Measurements from ENCODE around the gene TRPM3. TPM values are rescaled to one million over a fixed set of nuclear protein-coding genes. Genes with fewer than 3 reads are reported as not detected.
A peak's percentile ranks its signal among the peaks of the same experiment; 100 is the strongest.

TRPM3 gene
- polyA plus RNA-seq (2011; rRNA removed) (not detected in 2 replicates), polyA plus RNA-seq (2017; fragmentation: RNase III; extraction: RNeasy Plus Mini Kit Qiagen cat#74134 plus additional on column Dnase treatment) (not detected in 3 replicates), polyA minus RNA-seq (2011; rRNA and poly(A)+ RNA removed) (not detected in 2 replicates)
- not detected in 2 replicates for polyA plus RNA-seq (2012; cell fraction: cytosol; rRNA removed)
- not detected in 2 replicates for polyA plus RNA-seq (2012; cell fraction: nucleus; rRNA removed)

DNA sequence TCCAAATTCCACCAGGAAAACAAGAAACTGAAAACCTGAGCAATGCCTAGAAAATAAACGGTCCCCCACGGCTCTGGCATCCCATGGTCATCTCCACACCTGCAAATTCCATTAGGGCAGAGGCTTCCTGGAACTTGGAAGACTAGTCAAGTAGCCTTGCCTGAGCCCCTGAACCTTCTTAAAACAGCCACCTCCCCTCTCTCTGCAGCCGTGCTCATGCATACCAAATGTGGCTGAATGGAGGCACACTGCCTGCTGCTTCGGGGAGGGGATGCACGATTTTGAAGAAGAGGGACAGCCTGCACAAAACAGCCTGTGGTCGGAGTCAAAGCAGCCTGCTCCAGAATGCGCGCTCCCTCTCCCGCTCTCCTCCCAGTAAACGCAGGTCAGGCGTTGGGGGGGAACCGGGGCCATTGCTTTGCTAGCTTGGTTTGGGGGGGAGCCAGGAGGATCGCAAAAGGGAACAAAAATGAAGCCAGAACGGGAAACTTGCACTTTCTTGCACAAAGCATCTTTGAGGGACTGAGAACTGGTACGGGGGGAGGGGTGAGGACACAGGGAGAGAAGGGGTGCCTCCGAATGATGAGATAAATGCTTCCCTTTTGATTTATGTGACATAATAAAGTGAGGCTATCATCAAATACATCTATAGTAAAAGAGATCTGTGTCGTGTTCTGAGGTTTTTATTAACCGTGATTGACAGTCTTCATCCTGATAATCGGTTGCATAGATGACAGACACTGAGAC lies at the start of gene TRPM3:
Gene TRPM3, minus strand, starts transcription at position 347 of the 747 bp plus-strand sequence. Its CDS starts 267 bp downstream, at position 80.
- POLR2A ChIA-PET = no interaction called here
- WGBS (ENCODE audit: missing lambda C conversion rate) = 28% methylated on average over 16 of the region's 19 CpGs
- CTCF ChIA-PET = no interaction called here

DNA sequence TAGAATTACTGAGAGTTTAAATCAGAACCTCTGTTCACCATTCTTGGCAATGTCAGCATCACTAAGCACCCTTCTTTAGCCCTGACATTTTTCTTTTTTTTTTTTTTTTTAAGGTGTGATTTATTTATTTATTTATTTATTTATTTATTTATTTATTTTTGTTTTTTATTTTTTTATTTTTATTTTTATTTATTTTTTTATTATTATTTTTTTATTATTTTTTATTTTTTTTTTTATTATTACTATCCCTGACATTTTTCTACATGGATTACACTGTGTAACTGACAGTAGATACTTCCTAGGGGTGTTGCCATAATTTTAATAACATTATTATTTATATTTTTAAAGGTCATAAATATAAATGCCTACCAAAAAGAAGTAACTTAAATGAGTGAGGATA lies 47.0 kb upstream of the TRPM3 start:
- no peaks in the 10 kb centered on the region for H3K9me3 ChIP-seq
- H3K4me2 ChIP-seq = no peak overlapping the region
- no peak overlapping the region for H3K4me3 ChIP-seq
- TF ChIP-seq HOXB13 (CRISPR knock-in tag; IDR thresholded peaks at IDR 0.05; ENCODE audit: low read depth) = no peak
- no peak for TF ChIP-seq ZFP36 (IDR thresholded peaks at IDR 0.05; ENCODE audit: borderline replicate concordance, partially characterized antibody)
- TF ChIP-seq, protein P1, sequence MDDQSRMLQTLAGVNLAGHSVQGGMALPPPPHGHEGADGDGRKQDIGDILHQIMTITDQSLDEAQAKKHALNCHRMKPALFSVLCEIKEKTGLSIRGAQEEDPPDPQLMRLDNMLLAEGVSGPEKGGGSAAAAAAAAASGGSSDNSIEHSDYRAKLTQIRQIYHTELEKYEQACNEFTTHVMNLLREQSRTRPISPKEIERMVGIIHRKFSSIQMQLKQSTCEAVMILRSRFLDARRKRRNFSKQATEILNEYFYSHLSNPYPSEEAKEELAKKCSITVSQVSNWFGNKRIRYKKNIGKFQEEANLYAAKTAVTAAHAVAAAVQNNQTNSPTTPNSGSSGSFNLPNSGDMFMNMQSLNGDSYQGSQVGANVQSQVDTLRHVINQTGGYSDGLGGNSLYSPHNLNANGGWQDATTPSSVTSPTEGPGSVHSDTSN (IDR thresholded peaks at IDR 0.05) = no peak
- TF ChIP-seq CBX2 (IDR thresholded peaks at IDR 0.05; ENCODE audit: borderline replicate concordance, low read depth) = no peak
- no peak for TF ChIP-seq POLR2AphosphoS2 (conservative IDR thresholded peaks at IDR 0.05; ENCODE audit: low read length)
- TF ChIP-seq EP300 (IDR thresholded peaks at IDR 0.05) = no peak
- TF ChIP-seq, protein P2, sequence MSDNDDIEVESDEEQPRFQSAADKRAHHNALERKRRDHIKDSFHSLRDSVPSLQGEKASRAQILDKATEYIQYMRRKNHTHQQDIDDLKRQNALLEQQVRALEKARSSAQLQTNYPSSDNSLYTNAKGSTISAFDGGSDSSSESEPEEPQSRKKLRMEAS (IDR thresholded peaks at IDR 0.05) = no peak
- no peak for TF ChIP-seq FOSL2 (IDR thresholded peaks at IDR 0.05)
- TF ChIP-seq FOSL2 (CRISPR knock-in tag; IDR thresholded peaks at IDR 0.05) = no peak
- DNase-seq (ENCODE audit: low read depth in 1 of 2, low spot score in 1 of 2) (no peak), ATAC-seq (no peak), FAIRE-seq (no peak)
- no peak overlapping the region for H3K27ac ChIP-seq
- ChIA-PET POLR2A (no interaction called here), CTCF (no interaction called here)
- no peaks in the 10 kb centered on the region for H3K4me1 ChIP-seq

More for the DNA sequence above, at the start of gene TRPM3:
- ATAC-seq = no peak
- Histone ChIP-seq H3K27ac (no peak within 1 kb of the TSS), H3K4me1 (no peaks in the 10 kb centered on the region), H3K9me3 (no peaks in the 10 kb centered on the region), H3K4me2 (no peak within 1 kb of the TSS), H3K4me3 (no peak within 1 kb of the TSS)
- TF ChIP-seq POLR2A (IDR thresholded peaks at IDR 0.05; ENCODE audit: low read length) (no peak), POLR2AphosphoS2 (conservative IDR thresholded peaks at IDR 0.05; ENCODE audit: low read length) (no peak)
- TF ChIP-seq, protein P3, sequence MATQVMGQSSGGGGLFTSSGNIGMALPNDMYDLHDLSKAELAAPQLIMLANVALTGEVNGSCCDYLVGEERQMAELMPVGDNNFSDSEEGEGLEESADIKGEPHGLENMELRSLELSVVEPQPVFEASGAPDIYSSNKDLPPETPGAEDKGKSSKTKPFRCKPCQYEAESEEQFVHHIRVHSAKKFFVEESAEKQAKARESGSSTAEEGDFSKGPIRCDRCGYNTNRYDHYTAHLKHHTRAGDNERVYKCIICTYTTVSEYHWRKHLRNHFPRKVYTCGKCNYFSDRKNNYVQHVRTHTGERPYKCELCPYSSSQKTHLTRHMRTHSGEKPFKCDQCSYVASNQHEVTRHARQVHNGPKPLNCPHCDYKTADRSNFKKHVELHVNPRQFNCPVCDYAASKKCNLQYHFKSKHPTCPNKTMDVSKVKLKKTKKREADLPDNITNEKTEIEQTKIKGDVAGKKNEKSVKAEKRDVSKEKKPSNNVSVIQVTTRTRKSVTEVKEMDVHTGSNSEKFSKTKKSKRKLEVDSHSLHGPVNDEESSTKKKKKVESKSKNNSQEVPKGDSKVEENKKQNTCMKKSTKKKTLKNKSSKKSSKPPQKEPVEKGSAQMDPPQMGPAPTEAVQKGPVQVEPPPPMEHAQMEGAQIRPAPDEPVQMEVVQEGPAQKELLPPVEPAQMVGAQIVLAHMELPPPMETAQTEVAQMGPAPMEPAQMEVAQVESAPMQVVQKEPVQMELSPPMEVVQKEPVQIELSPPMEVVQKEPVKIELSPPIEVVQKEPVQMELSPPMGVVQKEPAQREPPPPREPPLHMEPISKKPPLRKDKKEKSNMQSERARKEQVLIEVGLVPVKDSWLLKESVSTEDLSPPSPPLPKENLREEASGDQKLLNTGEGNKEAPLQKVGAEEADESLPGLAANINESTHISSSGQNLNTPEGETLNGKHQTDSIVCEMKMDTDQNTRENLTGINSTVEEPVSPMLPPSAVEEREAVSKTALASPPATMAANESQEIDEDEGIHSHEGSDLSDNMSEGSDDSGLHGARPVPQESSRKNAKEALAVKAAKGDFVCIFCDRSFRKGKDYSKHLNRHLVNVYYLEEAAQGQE (IDR thresholded peaks at IDR 0.05) = no peak
- FAIRE-seq = no peak
- no peak for DNase-seq (ENCODE audit: low read depth in 1 of 2, low spot score in 1 of 2)

DNA sequence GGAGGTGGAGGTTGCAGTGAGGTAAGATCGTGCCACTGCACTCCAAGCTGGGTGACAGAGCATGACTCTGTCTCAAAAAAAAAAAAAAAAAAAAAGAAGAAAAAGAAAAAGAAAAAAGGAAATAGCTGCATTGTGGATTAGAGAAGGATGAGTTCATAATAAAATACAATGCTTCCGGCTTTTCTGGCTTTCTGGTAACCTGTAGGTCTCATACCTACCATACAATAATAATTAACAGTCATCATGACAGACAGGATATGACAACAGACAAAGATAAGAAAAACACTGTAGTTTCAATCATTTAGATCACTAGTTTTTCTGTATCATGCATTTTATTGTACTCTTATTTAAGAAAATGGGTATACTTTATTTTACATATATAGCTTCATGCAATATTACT lies 40.7 kb upstream of the TRPM3 start:
- TF ChIP-seq RFX5 (IDR thresholded peaks at IDR 0.05) = no peak
- no peak for TF ChIP-seq BHLHE40 (IDR thresholded peaks at IDR 0.05; ENCODE audit: low read depth, low read length)
- TF ChIP-seq NR3C1 (IDR thresholded peaks at IDR 0.05) = no peak
- TF ChIP-seq FOSL2 (IDR thresholded peaks at IDR 0.05) = no peak
- no peak for TF ChIP-seq FOSL2 (CRISPR knock-in tag; IDR thresholded peaks at IDR 0.05)
- TF ChIP-seq RNF2 (IDR thresholded peaks at IDR 0.05; ENCODE audit: borderline replicate concordance, low read depth) = no peak
- 0 out of 2 replicates have a peak, but pooled peaks have one; percentile 5 for TF ChIP-seq NFE2L2 (conservative IDR thresholded peaks at IDR 0.05; ENCODE audit: low read length)
- TF ChIP-seq CBX8 (IDR thresholded peaks at IDR 0.05) = no peak
- Histone ChIP-seq H3K27ac (no peak overlapping the region), H3K9me3 (no peaks in the 10 kb centered on the region), H3K4me3 (no peak overlapping the region), H3K4me2 (no peak overlapping the region), H3K4me1 (no peaks in the 10 kb centered on the region)
- no peak for ATAC-seq
- no peak for DNase-seq (ENCODE audit: low read depth in 1 of 2, low spot score in 1 of 2)
- POLR2A ChIA-PET = no interaction called here
- no peak for FAIRE-seq
- CTCF ChIA-PET = no interaction called here
- 6% methylated on average over 2 of the region's 2 CpGs for WGBS (ENCODE audit: missing lambda C conversion rate)

Measured in A549 (cell line).